A673 (cell line): ENCODE measurements around the gene CTTNBP2. TPM values are rescaled to one million over a fixed set of nuclear protein-coding genes. Genes with fewer than 3 reads are reported as not detected.

Source experiments
- BruUV-seq: library from RNA; stranded (reverse); fragments of 400-500 nt; replicated peaks from 2 replicates; lab custom pipeline; 2021; lab: Mats Ljungman, UMichigan
- CTCF ChIA-PET: fragments of 300-600 bp; sonication (Branson Sonifier 250); formaldehyde crosslinking; loops from one replicate; lab custom pipeline; 2022; ENCODE audit warnings: antibody characterized with exemption; lab: Charles Lee
- POLR2A ChIA-PET: fragments of 300-600 bp; sonication (Branson Sonifier 250); formaldehyde crosslinking; loops from one replicate; lab custom pipeline; 2022; ENCODE audit warnings: antibody characterized with exemption; ENCODE audit not compliant: low non-redundant PET; lab: Charles Lee
- DNase-seq: peaks from one replicate; pipeline ENCODE4 v3.0.0-alpha.2; 2015; ENCODE audit warnings: low spot score
- H3K27ac ChIP-seq: fragments of 200-600 bp; sonication (generic); 2 replicates; pipeline ENCODE4 v1.5.1; 2016; ENCODE audit warnings: mixed run types, low read depth, mild to moderate bottlenecking, mixed read lengths, antibody characterized with exemption, low read length; ENCODE audit not compliant: poor library complexity, severe bottlenecking
- H3K27me3 ChIP-seq: fragments of 200-600 bp; sonication (generic); replicated peaks from 2 replicates; pipeline ENCODE4 v1.6.1; 2017; ENCODE audit warnings: mixed run types, low read depth, mild to moderate bottlenecking, mixed read lengths, antibody characterized with exemption, low read length; ENCODE audit not compliant: insufficient read depth, poor library complexity
- H3K36me3 ChIP-seq: fragments of 200-600 bp; sonication (generic); 2 replicates; pipeline ENCODE4 v1.6.1; 2016; ENCODE audit warnings: mixed run types, mild to moderate bottlenecking, mixed read lengths, antibody characterized with exemption, low read length; ENCODE audit not compliant: insufficient read depth, poor library complexity, severe bottlenecking
- H3K4me1 ChIP-seq: fragments of 200-600 bp; sonication (generic); 2 replicates; pipeline ENCODE4 v1.6.1; 2017; ENCODE audit warnings: mixed run types, mild to moderate bottlenecking, mixed read lengths, antibody characterized with exemption, low read length; ENCODE audit not compliant: insufficient read depth, poor library complexity, severe bottlenecking
- H3K4me3 ChIP-seq: fragments of 200-600 bp; sonication (generic); 2 replicates; pipeline ENCODE4 v1.5.1; 2016; ENCODE audit warnings: low read depth, mixed run types, mild to moderate bottlenecking, mixed read lengths, low read length; ENCODE audit not compliant: poor library complexity, severe bottlenecking
- H3K9me3 ChIP-seq: fragments of 200-600 bp; sonication (generic); 2 replicates; pipeline ENCODE4 v1.6.1; 2016; ENCODE audit warnings: mixed run types, low read depth, mild to moderate bottlenecking, mixed read lengths, antibody characterized with exemption, low read length; ENCODE audit not compliant: poor library complexity, severe bottlenecking
- CTCF ChIP-seq: fragments of 300-800, 200-600 bp; sonication (generic); conservative IDR thresholded peaks from 2 replicates; pipeline ENCODE4 v1.5.1; 2017; ENCODE audit warnings: low read depth, mild to moderate bottlenecking, antibody characterized with exemption, low read length, moderate library complexity, mixed read lengths
- EZH2 ChIP-seq: fragments of 200-600 bp; sonication (generic); IDR thresholded peaks from 2 replicates; pipeline ENCODE4 v1.6.1; 2017; ENCODE audit warnings: borderline replicate concordance, low read depth, mild to moderate bottlenecking, mixed read lengths, antibody characterized with exemption, low read length; ENCODE audit not compliant: poor library complexity, severe bottlenecking
- intact Hi-C: fragments of 100-400 bp; cut with micrococcal nuclease; formaldehyde crosslinking; loops from one replicate; pipeline ENCODE4 v1.10.0; 2022; ENCODE audit not compliant: unreplicated experiment
- total RNA-seq: library from RNA; stranded (reverse); gene quantifications from 2 replicates; pipeline ENCODE4 v1.2.3, GENCODE V29; 2021

Gene CTTNBP2
- total RNA-seq, 1 experiment from 2014 or later: 21.8 TPM

- H3K9me3 ChIP-seq: no peaks in the 10 kb centered on the region
- POLR2A ChIA-PET: no interaction called here
- TF ChIP-seq CTCF (no peak), EZH2 (no peak)
- DNase-seq: no peak
- no peak overlapping the region for H3K4me3 ChIP-seq
- no TSS peak for BruUV-seq
- no peak overlapping the region for H3K27ac ChIP-seq
- H3K4me1 ChIP-seq: no peaks in the 10 kb centered on the region
- CTCF ChIA-PET: no interaction called here
- no peaks in the 10 kb centered on the region for H3K36me3 ChIP-seq
- intact Hi-C loops: no loop called here
- H3K27me3 ChIP-seq: no peaks in the 10 kb centered on the region
Observed at GRCh38 chr7:117666031-117666430, 207.2 kb downstream of the CTTNBP2 start.

- H3K4me1 ChIP-seq: no peaks in the 10 kb centered on the region
- intact Hi-C loops: no loop called here
- H3K27ac ChIP-seq: no peak overlapping the region
- BruUV-seq: no TSS peak
- no peaks in the 10 kb centered on the region for H3K9me3 ChIP-seq
- ChIA-PET CTCF (no interaction called here), POLR2A (no interaction called here)
- H3K4me3 ChIP-seq: no peak overlapping the region
- no peak for DNase-seq
- TF ChIP-seq CTCF (no peak), EZH2 (no peak)
- H3K27me3 ChIP-seq: no peaks in the 10 kb centered on the region
- no peaks in the 10 kb centered on the region for H3K36me3 ChIP-seq
Observed at GRCh38 chr7:117665368-117665767, 207.9 kb downstream of the CTTNBP2 start.

GRCh38 chr7:117664047-117664446, 209.2 kb downstream of the CTTNBP2 start:
- TF ChIP-seq EZH2: no peak
- no peak for TF ChIP-seq CTCF
- ChIA-PET POLR2A (no interaction called here), CTCF (no interaction called here)
- H3K9me3 ChIP-seq: no peaks in the 10 kb centered on the region
- H3K4me1 ChIP-seq: no peaks in the 10 kb centered on the region
- H3K27ac ChIP-seq: no peak overlapping the region
- H3K4me3 ChIP-seq: no peak overlapping the region
- no peaks in the 10 kb centered on the region for H3K36me3 ChIP-seq
- no TSS peak for BruUV-seq
- intact Hi-C loops: no loop called here
- H3K27me3 ChIP-seq: no peaks in the 10 kb centered on the region
- DNase-seq: no peak
